Retinal pigment epithelial cell (primary cell): ENCODE results near the gene ALDOB.
"Not testable (repeated sequence)": the region's sequence is repeated elsewhere in the genome, so short reads cannot be mapped to it uniquely, and the experiment has no call there.

Experiments used
- DNase-seq: peaks from one replicate; pipeline ENCODE4 v3.0.0-alpha.2; 2010; ENCODE audit warnings: low read depth
- H3K4me3 ChIP-seq: 2 replicates; pipeline ENCODE4 v1.5.1; 2011; ENCODE audit warnings: mild to moderate bottlenecking, low read length, control low read depth, moderate library complexity
- TF ChIP-seq, protein P1 (sequence below): conservative IDR thresholded peaks from 2 replicates; pipeline ENCODE4 v1.5.1; 2011; ENCODE audit warnings: low read depth, low read length, control low read depth, inconsistent platforms

Gene ALDOB

DNA sequence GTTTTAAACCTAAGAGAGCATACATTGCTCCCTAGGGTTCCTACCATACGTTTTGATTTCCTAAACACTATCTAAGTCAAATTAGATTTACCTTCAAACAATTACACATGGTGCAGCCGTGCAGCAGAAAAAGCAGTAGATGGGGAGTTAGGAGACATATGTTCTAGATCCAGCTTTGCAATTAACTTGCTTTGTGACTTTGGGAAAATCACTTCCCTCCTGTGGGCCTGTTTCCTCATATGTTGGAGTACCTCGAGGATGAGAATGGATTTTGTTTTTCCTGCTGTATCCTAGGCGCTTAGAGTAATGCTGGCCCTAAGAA, 37.9 kb downstream of the ALDOB start:
- TF ChIP-seq, protein P1, sequence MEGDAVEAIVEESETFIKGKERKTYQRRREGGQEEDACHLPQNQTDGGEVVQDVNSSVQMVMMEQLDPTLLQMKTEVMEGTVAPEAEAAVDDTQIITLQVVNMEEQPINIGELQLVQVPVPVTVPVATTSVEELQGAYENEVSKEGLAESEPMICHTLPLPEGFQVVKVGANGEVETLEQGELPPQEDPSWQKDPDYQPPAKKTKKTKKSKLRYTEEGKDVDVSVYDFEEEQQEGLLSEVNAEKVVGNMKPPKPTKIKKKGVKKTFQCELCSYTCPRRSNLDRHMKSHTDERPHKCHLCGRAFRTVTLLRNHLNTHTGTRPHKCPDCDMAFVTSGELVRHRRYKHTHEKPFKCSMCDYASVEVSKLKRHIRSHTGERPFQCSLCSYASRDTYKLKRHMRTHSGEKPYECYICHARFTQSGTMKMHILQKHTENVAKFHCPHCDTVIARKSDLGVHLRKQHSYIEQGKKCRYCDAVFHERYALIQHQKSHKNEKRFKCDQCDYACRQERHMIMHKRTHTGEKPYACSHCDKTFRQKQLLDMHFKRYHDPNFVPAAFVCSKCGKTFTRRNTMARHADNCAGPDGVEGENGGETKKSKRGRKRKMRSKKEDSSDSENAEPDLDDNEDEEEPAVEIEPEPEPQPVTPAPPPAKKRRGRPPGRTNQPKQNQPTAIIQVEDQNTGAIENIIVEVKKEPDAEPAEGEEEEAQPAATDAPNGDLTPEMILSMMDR, result no peak
- no peak for DNase-seq
- H3K4me3 ChIP-seq, result peak overlapping the region; percentile 96

DNA sequence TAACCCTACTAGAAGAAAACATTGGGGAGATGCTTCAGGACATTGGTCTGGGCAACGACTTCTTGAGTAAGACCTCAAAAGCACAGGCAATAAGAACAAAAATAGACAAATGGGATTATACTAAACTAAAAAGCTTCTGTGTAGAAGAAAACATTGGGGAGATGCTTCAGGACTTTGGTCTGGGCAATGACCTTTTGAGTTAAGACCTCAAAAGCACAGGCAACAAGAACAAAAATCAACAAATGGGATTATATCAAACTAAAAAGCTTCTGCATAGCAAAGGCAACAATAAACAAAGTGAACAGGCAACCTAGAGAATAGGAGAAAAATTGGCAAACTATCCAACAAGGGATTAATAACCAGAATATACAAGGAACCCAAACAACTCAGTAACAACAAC, 40.9 kb downstream of the ALDOB start:
- TF ChIP-seq, protein P1, result no peak
- no peak for DNase-seq
- no peak overlapping the region for H3K4me3 ChIP-seq

DNA sequence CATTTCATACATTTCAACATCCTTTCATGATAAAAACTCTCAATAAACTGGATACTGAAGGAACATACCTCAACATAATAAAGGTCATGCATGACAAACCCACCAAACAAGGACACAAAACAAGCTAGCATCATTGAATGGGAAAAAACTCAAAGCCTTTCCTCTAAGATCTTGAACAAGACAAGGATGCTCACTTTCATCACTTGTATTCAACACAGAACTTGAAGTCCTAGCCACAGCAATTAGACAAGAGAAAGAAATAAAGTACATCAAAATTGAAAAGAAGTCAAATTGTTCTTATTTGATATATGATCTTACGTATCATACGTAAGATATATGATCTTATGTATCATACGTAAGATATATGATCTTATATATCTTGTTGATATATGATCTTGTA, 42.4 kb downstream of the ALDOB start:
- DNase-seq, result no peak
- TF ChIP-seq, protein P1, result no peak
- H3K4me3 ChIP-seq, result no peak overlapping the region

DNA sequence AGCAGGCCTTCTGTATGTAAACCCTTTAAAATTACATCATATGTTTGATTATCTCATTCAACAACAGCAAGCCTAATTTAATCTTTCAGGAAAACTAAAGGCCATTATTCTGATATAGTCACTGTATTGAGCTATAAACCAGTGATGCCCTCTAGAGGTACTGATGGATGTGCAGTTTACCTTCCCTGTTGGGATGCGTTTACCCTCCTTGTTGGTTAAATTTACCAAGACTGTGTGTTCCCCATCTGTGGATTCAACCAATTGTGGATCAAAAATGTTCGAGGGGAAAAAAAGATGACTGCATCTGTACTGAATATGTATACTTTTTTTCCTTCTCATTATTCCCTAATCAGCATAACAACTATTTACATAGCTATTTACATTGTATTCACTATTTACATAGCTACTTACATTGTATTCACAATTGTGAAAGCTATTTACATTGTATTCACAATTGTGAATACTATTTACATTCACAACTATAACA, 47.0 kb downstream of the ALDOB start:
- TF ChIP-seq, protein P1, result peak; percentile 49
- DNase-seq, result no peak
- H3K4me3 ChIP-seq, result no peak overlapping the region

DNA sequence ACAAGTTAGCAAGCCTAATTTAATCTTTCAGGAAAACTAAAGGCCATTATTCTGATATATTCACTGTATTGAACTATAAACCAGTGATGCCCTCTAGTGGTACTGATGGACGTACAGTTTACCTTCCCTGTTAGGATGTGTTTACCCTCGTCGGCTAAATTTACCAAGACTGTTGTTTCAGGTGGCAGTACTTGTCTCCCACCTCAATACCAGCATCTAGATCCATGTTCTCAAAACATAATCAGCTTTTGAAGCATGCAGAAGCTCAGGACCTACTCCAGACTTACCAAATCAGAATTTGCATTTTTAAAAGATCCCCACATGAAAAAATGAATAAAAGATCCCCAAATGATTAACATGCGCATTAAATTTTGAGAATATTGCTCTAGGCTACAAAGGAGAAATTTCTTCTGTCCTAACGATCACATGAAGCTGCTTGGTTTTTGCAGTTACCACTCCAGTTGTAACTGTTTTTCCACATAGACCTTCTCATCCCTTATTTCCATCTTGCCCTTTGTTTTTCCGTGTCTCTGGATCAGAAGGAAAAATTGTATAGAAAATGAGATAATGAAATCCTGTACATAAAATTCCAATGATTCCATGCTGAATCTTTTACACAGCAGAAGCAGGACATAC, 47.6 kb downstream of the ALDOB start:
- TF ChIP-seq, protein P1, result peak; percentile 72
- no peak overlapping the region for H3K4me3 ChIP-seq
- no peak for DNase-seq

DNA sequence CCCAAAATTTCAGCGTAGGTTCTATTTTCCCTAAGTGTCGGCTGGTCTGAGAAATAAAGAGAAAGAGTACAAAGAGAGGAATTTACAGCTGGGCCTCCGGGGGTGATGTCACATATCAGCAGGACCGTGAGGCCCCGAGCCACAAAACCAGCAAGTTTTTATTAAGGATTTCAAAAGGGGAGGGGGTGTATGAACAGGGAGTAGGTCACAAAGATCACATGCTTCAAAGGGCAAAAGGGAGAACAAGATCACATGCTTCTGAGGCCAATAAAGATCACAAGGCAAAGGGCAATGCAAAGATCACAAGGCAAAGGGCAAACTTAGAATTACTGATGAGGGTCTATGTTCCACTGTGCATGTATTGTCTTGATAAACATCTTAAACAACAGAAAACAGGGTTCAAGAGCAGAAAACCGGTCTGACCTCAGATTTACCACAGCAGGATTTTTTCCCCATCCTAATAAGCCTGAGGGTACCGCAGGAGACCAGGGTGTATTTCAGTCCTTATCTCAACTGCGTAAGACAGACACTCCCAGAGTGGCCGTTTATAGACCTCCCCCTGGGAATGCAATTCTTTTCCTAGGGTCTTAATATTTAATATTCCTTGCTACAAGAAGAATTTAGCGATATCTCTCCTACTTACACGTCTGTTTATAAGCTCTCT, 50.6 kb downstream of the ALDOB start, which contains the start of gene BAAT:
TSS of gene BAAT (minus strand) at position 134 of the 664 bp plus-strand sequence. CDS start 13,602 bp downstream, outside the sequence.
- DNase-seq, H3K4me3 ChIP-seq: not testable (repeated sequence)

DNA sequence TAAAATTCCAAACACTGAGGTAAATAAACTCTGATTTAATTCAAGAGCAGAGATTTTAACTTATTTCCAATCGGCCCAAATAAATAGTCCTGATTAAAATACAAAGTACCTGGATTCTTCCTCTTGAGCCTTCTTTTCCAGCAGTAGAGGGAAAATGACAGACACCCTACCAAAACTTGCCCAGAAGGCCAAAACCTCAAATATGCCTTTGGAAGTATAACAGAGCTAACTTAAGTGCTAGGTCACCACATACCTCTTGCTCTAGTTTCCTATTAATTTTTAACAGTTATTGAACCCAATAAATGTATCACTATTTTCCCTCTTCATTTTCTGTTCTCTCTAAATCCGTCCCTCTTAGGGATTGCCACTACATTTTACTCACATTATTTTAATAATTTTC, 52.2 kb downstream of the ALDOB start:
- TF ChIP-seq, protein P1, result no peak
- DNase-seq, result no peak
- no peak overlapping the region for H3K4me3 ChIP-seq
